Heart left ventricle (tissue), 13 donors: ENCODE data around the gene CCDC27.

Experiments
- POLR2A ChIP-seq, 2 donors: fragments of 450-650 bp; IDR thresholded peaks; one replicate each; pipeline ENCODE4 v1.6.1; 2017; ENCODE audit warnings: antibody characterized with exemption in 2 of 2, mild to moderate bottlenecking in 2 of 2, moderate library complexity in 2 of 2
- TF ChIP-seq, protein P1 (sequence below), 12 donors: fragments of 200-600 bp; sonication (generic) in 4 of 12; IDR thresholded peaks; one replicate each; pipeline versions ENCODE4 v1.5.0 to v1.8.0; 2018 to 2022; ENCODE audit warnings: antibody characterized with exemption in 12 of 12, mild to moderate bottlenecking in 5 of 12
- donor health status: ischemic (EF 13 %, LVEDD 7.1; RV severe dilation, severe dysfunction).
- donor health status: DM: no; HTN: yes; CAD: no.
- donor health status: DM: no; HTN: no; CAD: no.
- donor health status: ischemic (EF 25% LVEDD 6.9; RV normal size, moderate dysfunction).
- donor health status: ischemic (EF 25% LVEDD 5.7; RV mildly dilated, moderate dysfunction).
- donor health status: ischemic (EF 35%, LVEDD 5.7; RV mildly dilated, moderate dysfunction).
- donor health status: nonischemic (EF 11% LVEDD 7.7; RV severe dilation, severe dysfunction).
- donor health status: DM: yes; HTN: yes; CAD: no.
- donor health status: PGD.
- donor health status: ischemic (EF 29% LVEDD 5.4; RV normal size, mild dysfunction).
- donor health status: nonischemic (EF 23%, LVEDD 6.1; RV moderate dilation, normal function).

DNA sequence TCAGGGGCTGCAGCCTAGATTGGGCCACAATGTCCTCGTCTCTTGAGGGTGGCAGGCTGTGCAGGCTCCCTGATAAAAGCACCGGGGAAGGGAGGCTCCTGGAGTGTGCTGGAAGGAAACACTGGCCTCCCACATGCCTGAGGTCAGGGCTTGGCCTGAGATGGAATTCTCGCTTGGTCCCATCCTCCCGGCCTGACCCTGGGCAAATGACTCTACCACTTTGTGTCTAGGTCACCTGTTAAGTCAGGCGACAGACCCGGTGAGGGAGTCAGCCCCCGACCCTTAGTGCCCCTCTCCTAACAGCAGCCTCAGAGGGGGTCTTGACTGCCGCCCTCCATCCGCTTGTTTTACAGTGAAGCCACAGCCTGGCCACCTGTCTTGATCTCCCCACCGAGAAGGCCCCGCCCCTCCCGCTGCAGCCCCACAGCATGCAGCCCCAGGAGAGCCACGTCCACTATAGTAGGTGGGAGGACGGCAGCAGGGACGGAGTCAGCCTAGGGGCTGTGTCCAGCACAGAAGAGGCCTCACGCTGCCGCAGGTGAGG, 22.8 kb downstream of the CCDC27 start:
- TF ChIP-seq, protein P1, sequence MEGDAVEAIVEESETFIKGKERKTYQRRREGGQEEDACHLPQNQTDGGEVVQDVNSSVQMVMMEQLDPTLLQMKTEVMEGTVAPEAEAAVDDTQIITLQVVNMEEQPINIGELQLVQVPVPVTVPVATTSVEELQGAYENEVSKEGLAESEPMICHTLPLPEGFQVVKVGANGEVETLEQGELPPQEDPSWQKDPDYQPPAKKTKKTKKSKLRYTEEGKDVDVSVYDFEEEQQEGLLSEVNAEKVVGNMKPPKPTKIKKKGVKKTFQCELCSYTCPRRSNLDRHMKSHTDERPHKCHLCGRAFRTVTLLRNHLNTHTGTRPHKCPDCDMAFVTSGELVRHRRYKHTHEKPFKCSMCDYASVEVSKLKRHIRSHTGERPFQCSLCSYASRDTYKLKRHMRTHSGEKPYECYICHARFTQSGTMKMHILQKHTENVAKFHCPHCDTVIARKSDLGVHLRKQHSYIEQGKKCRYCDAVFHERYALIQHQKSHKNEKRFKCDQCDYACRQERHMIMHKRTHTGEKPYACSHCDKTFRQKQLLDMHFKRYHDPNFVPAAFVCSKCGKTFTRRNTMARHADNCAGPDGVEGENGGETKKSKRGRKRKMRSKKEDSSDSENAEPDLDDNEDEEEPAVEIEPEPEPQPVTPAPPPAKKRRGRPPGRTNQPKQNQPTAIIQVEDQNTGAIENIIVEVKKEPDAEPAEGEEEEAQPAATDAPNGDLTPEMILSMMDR (IDR thresholded peaks at IDR 0.05) = no peak
- TF ChIP-seq POLR2A (IDR thresholded peaks at IDR 0.05) = no peak
